Glomerular visceral epithelial cell (primary cell): ENCODE results near the gene ZNF14.
"Not testable (repeated sequence)": the region's sequence is repeated elsewhere in the genome, so short reads cannot be mapped to it uniquely, and the experiment has no call there.

Experiments
- DNase-seq: peaks from one replicate; pipeline ENCODE4 v3.0.0-alpha.2; 2016; ENCODE audit errors: extremely low spot score

The ZNF14 gene

DNA sequence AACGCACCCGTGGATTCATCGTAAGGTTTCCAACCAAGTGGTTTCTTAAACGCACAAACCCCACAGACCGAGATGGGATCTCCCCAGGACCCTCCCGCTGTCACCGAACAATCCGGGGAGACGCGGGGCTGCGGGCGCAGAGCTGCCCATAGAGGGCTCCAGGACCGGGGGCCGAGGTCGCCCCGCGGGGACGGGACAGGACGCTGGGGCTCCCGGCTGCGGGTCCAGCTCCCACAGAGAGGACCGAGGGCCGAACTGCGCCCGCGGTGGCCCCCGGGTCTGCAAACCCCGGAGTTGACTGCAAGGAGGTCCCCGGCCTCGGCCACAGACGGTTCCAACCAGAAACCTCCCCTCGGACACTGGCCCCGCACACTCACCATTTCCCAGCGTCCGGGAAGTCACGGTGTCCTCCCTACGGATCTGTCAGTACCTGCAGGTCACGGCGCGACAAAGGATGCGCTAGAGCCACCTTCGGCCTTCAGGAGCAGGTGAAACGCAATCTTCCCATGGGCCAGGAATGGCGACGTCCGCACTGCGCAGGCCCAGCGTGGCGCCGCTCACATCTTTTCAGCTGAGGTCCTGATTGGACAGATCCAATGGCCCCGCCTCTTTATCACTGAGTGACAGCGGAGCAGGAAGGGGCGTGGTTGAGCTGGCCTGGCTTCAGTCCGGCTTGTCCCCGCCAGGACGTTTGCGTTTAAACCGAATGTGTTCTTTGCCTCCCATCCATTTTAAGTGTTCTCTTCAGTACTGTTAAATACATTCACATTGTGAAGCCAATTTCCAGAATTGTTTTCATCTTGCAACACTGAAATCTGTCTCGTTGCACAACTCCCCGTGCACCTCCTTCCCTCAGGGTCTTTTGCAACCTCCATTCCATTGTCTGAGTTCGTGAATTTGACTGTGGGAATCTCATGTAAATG lies at the start of gene ZNF14:
Gene ZNF14 (minus strand): TSS at position 534 of the 923 bp plus-strand sequence. CDS start 154 bp downstream, at position 380.
- DNase-seq, result peak; percentile 92

DNA sequence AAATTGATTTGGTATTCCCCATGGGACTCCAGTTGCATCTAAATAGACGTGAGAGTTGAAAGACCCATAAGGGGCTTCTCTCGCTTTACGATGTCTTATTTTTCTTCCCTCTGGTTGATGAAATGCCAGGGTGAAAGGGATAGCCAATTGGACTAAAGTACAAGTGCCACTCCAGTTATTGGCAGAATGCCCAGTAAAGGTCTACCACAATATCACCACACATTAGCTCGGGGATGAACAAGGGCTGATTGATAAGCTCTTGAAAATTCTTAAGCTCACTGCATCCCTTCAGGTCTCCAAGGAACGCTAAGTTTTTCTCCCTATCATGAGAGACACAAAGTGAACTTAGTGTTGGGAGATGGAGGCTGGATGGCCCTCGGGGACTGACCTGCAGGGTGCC lies 48.9 kb upstream of the ZNF14 start:
- not testable (repeated sequence) for DNase-seq

DNA sequence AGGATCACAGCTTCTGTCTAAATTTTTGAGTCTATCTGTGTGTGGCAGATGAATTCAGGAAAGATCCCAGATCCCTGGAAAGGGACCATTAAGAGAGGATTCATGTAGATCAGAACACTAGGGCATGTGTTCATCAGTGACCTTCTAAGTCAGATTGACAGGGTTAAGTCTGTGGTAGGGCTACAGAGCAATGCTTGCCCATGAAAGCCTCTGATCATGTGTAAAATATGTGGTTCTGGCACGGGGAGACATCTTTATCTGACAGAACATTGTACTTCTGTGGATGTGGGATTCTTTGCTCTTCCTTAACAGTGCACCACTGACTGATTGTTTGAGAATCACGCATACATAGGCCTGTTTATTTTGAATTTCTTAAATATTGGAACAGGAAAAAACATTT lies 45.8 kb upstream of the ZNF14 start:
- DNase-seq, result no peak

DNA sequence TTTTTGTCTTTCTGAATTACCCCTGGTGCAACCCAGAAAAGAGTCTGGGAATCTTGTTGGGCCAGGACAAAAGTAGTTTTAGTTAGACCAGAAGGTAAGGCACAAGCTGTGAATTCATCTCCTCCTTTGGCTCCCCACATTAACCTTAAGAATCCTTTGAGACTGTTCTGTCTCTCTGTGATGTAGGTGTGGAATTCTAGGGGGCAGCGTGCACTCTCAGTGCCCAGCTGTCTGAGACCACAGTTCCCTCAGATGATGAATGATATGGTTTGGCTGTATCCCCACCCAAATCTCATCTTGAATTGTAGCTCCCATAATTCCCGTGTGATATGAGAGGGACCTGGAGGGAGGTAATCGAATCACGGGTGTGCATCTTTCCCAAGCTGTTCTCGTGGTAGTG lies 44.8 kb upstream of the ZNF14 start:
- DNase-seq, result no peak

DNA sequence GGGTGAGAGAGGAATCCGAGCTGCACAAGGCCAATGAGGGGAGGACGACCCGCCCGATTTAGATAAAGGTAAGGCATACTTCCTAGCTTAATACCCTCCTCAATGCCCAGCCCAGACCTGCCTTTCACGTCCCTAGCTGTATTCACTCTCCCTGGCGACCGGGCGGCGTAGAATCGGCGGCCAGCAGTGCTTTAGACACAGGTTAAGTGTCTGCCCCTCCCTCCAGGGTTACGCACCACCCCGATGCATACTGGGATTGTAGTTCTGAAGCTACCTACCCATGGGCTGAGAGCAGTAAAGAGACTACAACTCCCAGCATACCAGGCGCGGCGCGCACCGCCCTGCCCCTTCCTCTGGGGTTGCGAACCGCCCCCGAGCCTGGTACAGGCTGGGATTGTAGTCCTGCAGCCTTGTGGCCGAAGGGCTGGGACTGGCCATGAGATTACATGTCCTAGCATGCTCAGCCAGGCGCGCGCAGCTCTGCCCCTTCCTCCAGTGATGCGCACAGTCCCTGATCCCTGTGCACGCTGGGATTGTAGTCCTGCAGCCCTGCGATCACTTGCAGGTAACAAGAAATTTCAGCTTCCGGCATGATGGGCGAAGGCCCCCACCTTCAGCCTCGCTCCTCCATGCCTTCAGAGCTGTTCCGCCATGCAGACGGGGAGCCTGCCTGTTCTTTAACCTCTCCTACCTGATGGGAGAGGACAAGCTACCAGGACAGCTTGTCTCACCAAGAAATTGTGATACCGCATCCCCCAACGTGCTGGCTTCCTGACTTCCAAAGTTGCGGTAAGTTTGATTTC lies 43.5 kb upstream of the ZNF14 start:
- DNase-seq, result peak; percentile 99

DNA sequence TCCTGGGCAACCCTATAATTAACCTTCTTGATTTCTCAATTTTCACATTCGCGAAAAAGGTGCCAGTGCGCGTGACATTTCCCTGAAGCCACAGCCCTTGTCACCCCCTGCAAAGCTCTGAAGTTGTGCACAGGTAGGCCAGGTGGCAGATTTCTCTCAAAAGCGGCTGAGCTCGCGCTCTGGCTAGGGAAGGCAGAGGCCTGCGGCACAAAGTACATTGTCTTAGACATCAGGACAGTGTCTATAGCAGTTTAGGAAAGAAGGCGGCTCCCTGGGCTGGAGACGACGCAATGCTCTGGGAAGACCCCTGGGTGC lies 42.9 kb upstream of the ZNF14 start:
- no peak for DNase-seq

DNA sequence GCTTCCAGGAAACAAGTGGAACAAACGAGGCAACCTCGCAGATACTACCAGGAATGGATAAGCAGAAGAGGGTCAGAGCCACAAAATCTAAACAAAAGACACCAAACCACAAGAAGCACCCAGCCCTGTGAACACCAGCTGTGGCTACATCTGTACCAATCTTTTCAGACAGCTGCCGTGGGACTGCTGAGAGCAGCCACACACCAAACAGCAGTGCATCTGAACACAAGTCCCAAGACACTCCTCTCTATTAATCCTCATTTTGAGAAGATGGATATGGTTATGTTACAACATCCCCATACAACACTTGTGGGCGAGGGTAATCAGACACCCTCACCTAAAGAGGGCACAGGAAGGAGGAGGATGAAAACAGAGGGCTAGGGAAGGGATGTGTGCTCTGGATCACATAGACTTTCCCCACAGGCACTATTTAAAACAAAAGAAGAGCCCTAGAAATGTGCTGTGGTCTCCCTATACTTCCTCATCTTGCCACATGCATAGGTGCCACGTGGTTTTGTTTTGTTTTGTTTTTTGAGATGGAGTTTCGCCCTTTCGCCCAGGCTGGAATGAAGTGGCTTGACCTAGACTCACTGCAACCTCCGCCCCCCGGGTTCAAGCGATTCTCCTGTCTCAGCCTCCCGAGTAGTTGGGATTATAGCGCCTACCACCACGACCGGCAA lies 41.6 kb upstream of the ZNF14 start:
- DNase-seq, result no peak

DNA sequence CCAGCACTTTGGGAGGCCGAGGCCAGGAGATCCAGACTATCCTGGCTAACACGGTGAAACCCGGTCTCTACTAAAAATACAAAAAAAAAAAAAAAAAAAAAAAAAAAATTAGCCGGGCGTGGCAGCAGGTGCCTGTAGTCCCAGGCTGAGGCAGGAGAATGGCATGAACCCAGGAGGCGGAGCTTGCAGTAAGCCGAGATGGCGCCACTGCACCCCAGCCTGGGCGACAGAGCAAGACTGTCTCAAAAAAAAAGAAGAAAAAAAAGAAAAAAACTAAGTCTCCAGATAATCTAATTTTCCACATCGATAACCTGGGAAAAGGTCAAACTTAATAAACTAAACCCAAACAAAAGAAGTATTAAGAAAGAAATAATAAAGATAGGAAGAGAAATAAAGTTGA lies 39.1 kb upstream of the ZNF14 start:
- not testable (repeated sequence) for DNase-seq

DNA sequence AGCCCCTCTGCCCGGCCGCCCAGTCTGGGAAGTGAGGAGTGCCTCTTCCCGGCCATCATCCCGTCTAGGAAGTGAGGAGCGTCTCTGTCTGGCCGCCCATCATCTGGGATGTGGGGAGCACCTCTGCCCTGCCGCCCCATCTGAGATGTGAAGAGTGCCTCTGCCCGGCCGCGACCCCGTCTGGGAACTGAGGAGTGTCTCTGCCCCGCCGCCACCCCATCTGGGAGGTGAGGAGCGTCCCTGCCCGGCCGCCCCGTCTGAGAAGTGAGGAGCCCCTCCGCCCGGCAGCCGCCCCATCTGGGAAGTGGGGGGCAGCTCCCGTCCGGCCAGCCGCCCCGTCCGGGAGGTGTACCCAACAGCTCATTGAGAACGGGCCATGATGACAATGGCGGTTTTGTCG lies 37.1 kb upstream of the ZNF14 start:
- DNase-seq, result not testable (repeated sequence)

DNA sequence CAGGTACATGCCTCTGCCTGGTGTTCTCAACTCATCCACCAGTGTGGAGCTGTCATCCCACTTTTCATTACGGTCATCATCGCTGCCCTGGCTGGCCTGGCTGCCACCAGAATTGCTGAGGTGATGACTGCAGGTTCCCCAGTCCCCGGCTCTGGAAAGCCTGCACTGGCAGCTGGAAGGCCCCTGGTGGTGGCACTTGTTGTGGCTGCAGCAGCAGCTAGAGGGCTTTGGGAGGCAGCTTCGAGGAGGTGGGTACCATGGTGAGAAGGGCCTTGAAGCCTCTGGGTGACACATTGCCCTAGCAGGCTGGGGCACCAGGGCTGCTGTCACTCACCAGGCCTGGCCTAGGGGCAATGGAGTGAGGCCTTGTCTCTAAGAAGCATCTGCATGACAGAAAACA lies 25.3 kb upstream of the ZNF14 start:
- no peak for DNase-seq

DNA sequence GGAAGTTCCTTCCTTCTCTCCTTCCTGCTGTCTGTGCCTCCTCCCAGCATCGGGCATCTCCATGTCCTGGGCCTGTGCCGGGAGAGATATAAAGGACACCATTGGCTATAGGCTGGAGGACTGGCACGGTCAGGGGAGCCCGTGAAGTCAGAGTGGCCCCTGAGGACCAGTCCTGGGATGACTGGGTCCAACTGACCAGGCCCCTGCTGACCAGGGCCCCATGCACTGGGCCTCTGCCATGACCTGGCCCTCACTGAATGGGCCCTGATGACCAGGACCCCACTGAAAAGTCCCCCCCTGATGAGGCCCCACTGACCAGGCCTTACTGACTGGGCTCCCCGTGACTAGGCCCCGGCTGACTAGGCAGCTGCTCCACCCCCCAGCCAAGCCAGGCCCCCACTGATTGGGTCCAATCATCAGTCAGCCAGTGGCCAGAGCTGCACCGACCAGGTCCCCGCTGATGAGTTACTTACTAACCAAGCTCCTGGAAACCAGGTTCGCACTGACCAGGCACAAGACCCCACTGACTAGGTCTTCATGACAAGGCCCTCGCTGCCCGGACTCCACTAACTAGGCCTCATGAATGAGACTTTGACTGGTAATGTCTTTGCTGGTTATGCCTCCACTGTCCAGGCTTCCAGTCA lies 20.0 kb upstream of the ZNF14 start:
- DNase-seq, result no peak

DNA sequence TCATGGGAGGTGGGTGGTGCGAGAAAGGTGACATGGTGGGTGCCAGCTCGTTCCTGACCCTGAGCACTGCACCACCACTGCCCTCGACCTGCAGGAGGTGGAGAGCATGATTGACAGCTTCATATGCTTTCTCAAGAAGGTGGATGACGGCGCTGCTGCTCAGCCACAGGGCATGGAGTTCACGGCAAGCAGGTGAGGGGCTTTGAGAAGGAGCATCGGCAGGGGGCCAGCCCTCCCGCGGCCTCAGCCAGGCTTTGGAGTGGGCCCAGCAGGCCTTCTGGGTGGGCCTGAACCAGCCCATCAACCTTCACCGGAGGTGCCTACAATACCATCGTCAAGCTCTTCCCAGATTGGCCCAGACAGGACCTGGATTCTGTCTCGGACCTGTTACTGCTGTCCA lies 18.9 kb upstream of the ZNF14 start:
- DNase-seq, result no peak

DNA sequence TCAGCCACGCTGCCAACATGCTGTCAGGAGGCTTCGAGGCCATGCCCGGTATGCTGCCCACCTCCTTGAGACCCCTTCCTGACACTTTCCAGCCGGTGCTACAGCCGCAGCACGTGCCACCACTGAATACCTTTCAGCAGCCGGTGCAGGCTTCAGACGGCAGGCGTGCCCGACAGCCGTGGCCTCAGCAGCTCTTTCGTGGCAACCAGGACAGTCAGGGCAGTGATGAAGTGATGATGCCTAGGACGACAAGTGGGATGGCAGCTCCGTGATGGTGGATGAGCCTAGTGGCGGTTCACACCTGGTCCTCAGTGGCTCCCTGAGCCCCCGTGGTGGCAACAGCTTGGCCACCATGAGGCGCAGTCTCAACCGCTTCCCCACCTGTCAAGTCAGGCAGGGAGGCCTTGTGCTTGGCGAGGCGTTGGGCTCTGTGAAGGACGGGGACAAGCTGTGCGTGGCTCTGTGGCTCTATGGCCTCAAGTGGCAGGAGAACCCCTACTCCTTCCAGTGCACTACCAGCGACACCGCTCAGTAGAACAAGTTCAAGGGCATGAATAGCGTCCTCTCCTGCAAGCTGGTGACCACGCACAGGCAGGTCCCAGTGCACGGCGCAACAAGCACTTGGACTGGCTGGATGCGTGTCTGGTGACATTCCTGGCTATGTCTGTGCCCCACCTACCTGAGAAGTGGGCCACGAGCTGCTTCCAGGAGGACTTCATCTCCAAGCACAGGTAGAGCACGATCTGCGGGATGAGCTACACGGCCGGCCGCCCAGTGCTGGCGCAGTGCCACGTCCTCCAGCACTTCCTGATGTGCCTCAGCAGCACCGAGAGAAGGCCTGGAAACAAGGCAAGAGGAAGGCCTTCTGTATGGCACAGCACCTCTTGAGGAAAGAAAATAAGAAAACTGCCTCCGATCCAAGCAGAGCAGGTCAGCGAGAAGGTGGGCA lies 18.2 kb upstream of the ZNF14 start:
- no peak for DNase-seq

DNA sequence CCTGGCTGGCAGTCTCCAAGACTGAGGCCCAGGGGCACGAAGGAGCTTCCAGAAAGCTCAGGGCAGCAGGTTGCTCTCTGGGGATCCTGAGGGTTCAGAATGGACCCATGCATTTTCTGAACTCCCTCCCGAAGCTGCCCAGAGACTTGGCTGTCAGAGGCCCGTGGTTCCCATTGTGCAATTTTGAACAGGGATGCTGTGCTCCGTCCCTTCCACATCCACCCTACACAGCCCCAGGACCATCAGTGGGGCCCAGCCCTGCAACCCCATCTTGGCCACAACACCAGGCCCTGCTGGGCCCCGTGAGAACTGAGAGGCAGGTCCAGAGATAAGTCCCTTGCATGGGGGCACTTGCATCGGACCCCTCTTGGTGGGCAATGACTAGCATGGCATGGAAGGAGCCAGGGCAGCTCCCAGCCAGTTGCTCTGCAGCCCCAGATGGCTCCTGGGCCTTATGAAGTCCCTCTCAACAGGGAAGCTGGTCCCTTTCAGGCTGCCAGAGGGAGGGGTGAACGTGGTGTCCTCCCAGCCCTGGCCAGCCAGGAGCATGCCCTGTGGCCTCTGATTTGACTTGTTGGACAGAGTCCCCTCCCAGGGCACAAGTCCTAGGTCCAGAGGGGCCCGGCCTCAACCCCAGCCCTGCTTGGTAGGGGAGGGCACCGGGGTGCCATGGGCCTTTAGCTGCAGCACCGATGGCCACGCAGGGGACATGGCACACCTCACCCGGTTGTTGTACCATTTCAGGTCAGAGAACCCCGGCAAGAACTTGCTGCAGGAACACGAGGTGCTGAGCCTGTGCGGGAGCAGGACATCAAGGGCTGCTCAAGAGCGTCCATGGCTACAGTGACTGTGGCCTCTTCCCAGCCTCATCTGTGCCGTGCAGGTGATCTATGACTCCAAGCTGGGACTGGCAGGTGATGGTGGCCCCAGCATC lies 17.3 kb upstream of the ZNF14 start:
- DNase-seq, result no peak

DNA sequence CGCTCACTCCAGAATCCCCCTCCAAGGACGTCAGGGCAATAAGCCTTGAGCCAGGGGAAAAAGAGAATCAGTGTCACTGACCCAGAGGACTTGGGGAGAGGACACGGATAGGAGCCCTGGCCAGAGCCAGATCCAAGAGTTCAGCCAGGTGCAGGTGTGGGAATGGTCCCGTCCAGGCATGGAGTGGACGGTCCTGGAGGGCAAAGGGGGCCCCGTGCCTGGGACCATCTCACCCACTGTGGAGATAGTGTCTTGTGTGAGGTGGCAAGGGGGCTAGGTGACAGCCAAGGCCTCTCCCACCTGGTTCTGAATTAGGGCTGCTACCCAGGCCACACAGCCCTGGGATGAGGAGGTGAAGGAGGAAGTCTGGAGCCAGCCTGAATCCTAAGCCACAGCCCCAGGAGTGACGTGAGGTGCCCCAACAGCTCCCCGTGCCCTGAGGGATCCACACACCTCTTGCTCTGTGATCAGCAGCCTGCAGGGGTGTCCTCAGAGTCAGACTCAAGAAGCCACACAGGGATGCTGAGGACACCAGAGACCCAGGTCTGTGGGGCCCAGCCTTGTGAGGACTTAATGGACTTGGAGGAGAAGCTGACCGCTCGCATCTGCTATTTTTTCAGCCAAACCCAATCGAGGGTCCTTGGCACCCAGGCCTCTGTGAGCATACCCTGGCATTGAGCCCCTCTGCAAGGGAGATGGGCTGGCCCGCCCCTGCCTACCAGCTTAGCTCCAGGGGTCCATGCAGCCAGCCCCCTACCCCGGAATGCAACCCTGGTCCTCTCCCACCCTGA lies 16.4 kb upstream of the ZNF14 start:
- no peak for DNase-seq

DNA sequence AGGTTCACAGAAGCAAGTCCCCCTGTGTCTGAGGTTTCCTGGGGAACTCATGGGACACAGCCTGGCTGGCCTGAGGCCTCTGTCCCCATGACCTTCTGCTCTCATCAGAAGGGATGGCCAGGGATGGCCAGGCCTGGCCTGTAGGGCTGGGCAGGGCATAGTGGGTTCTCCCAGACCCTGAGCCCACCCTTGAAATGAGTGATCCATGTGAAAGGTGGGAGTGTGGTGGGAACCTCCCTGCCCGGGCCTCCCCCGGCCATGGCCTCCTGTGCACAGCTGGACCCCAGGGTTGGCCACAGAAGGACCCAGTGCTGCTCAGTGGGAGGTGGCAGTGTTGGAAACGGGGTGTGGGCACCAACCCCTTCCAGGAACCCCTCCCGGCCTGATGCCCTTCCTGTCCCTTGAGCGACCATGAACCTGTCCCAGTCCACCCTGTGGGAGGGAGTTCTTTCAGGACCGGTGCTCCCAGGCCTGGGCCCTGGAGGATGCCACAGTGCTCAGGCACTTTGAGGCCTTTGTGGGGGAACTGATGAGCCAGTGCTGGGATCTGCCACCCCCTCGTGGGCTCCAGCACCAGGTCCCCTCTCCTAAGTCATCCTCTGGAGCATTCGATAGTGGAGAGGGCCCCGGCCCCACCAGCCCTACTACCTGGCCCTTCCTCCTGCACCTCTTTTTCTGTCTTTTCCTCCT lies 15.5 kb upstream of the ZNF14 start:
- no peak for DNase-seq

DNA sequence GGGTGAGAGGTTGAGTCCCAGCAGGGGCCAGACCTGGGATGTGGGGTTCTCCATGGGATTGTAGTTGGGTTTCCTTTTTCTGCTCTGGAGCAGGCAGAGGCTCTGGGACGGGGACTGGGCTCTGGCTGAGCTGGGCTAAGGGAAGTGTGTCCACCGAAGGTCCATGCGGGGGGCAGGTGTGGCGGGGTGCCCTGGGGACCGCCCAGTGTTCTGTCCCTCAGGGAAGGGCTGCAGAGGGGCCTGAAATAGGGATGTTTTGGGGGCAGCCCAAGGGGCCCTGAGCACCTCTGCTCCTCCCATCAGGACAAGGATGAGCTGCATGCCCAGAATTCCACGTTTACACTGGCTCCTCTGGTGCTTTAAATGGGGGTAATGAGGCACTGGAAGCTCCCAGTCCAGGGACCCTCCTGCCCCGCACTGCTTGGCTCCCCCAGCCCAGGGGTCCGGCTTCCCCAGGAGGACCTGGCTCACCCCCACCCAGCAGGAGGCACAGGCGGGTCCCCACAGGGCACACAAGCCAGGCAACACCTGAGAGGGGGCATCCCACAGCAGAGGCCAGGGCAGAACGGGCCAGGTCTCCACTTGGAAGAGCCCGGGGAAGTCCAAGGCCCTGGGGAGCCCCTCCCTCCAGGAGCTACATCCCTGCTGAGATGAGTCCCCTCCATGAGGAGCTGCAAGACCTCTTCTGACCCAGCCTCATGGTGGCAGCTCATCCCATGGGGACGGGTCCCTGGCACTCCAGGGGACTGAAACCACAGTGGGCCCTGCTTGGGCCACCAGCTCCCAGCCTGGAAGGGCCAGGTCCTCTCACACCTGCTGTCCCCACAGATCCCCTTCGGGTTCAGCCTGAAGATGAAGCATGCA lies 14.7 kb upstream of the ZNF14 start:
- DNase-seq, result no peak
